SK-N-SH (cell line): ENCODE data around the gene TMEM179. TPM values are rescaled to one million over a fixed set of nuclear protein-coding genes. Genes with fewer than 3 reads are reported as not detected.
A peak's percentile ranks its signal among the peaks of the same experiment; 100 is the strongest.

ENCODE experiments used
- CTCF ChIA-PET: fragments of 300-600, 350-600 bp; formaldehyde crosslinking; extraction: SDS; loops from one replicate; lab custom pipeline; 2021; lab: Yijun Ruan, JAX
- POLR2A ChIA-PET: fragments of 350-600 bp; sonication (Branson Sonifier 250); formaldehyde crosslinking; extraction: SDS; loops from one replicate; lab custom pipeline; 2020; ENCODE audit warnings: antibody characterized with exemption, inconsistent platforms; lab: Yijun Ruan, JAX
- DNase-seq: peaks from one replicate; pipeline ENCODE4 v3.0.0; 2012
- H2AFZ ChIP-seq: fragments of 200-600 bp; sonication (generic); 2 replicates; pipeline ENCODE4 v1.8.1; 2016; ENCODE audit warnings: antibody characterized with exemption, mild to moderate bottlenecking, low read depth
- H3F3A ChIP-seq: fragments of 200-600 bp; sonication (generic); replicated peaks from 2 replicates; pipeline ENCODE3; 2016; ENCODE audit warnings: antibody characterized with exemption, mild to moderate bottlenecking; ENCODE audit not compliant: insufficient read depth
- H3K27ac ChIP-seq, 2 experiments: fragments of 200-500 bp in 1 of 2; fragments of 200-600 bp in 1 of 2; sonication (Bioruptor generic) in 1 of 2; sonication (generic), shearing (Covaris generic) in 1 of 2; 2 replicates each; pipeline versions ENCODE4 v1.5.1 to v1.6.1; 2014 to 2016; ENCODE audit warnings: low read depth in 2 of 2, inconsistent platforms in 1 of 2, low read length in 1 of 2, mild to moderate bottlenecking in 1 of 2, mixed read lengths in 1 of 2
- H3K27me3 ChIP-seq: fragments of 200-600 bp; sonication (generic), shearing (Covaris generic); 2 replicates; pipeline ENCODE4 v1.6.1; 2016; ENCODE audit warnings: mixed run types; ENCODE audit not compliant: insufficient read depth
- H3K36me3 ChIP-seq, 2 experiments: fragments of 200-500 bp in 1 of 2; fragments of 200-600 bp in 1 of 2; sonication (Bioruptor generic) in 1 of 2; sonication (generic) in 1 of 2; replicated peaks in 1 of 2; 2 replicates each; pipeline versions ENCODE3 to v1.5.1; 2014 to 2016; ENCODE audit warnings: low read length in 1 of 2, mild to moderate bottlenecking in 1 of 2; ENCODE audit not compliant: insufficient read depth in 2 of 2, control insufficient read depth in 1 of 2
- H3K4me1 ChIP-seq, 2 experiments: fragments of 200-500 bp in 1 of 2; fragments of 200-600 bp in 1 of 2; sonication (Bioruptor generic) in 1 of 2; sonication (generic), shearing (Covaris generic) in 1 of 2; 2 replicates each; pipeline versions ENCODE4 v1.5.1 to v1.6.1; 2014 to 2016; ENCODE audit warnings: low read depth in 1 of 2, low read length in 1 of 2, mixed run types in 1 of 2; ENCODE audit not compliant: insufficient read depth in 2 of 2, control insufficient read depth in 1 of 2
- H3K4me2 ChIP-seq: fragments of 200-600 bp; sonication (generic), shearing (Covaris generic); 2 replicates; pipeline ENCODE4 v1.6.1; 2017; ENCODE audit warnings: mixed run types
- H3K4me3 ChIP-seq, 2 experiments: fragments of 200-500 bp in 1 of 2; fragments of 200-600 bp in 1 of 2; sonication (Bioruptor generic) in 1 of 2; sonication (generic), shearing (Covaris generic) in 1 of 2; 2 replicates each; pipeline versions ENCODE4 v1.5.1 to v1.8.1; 2014 to 2016; ENCODE audit warnings: low read depth in 2 of 2, inconsistent platforms in 1 of 2, low read length in 1 of 2, mild to moderate bottlenecking in 1 of 2, mixed read lengths in 1 of 2, moderate library complexity in 1 of 2
- H3K79me2 ChIP-seq: fragments of 200-600 bp; sonication (generic); 2 replicates; pipeline ENCODE4 v1.8.1; 2017; ENCODE audit warnings: mild to moderate bottlenecking; ENCODE audit not compliant: insufficient read depth
- H3K9ac ChIP-seq: fragments of 200-600 bp; sonication (generic); 2 replicates; pipeline ENCODE4 v1.6.1; 2017; ENCODE audit warnings: mixed run types
- H3K9me2 ChIP-seq: fragments of 200-600 bp; sonication (generic); 2 replicates; pipeline ENCODE4 v1.6.1; 2017; ENCODE audit warnings: mixed run types
- H3K9me3 ChIP-seq: fragments of 200-600 bp; sonication (generic); 2 replicates; pipeline ENCODE4 v1.6.1; 2017; ENCODE audit warnings: mixed run types, mild to moderate bottlenecking, moderate library complexity
- H4K20me1 ChIP-seq: fragments of 200-600 bp; sonication (generic); 2 replicates; pipeline ENCODE4 v1.6.1; 2017; ENCODE audit warnings: mild to moderate bottlenecking, mixed run types; ENCODE audit not compliant: insufficient read depth
- CTCF ChIP-seq: fragments of 200-600 bp; sonication (generic); IDR thresholded peaks from 2 replicates; pipeline ENCODE4 v1.6.1; 2017; ENCODE audit warnings: antibody characterized with exemption, mild to moderate bottlenecking, moderate library complexity
- FOSL2 ChIP-seq: IDR thresholded peaks from 2 replicates; pipeline ENCODE4 v1.4.0; 2012; ENCODE audit warnings: low read depth, mild to moderate bottlenecking, moderate library complexity, borderline replicate concordance
- FOXJ3 ChIP-seq: sonication (generic); formaldehyde crosslinking; IDR thresholded peaks from 2 replicates; pipeline ENCODE4 v1.5.1; 2020; ENCODE audit warnings: mild to moderate bottlenecking, missing genetic modification reagents
- IRF3 ChIP-seq: fragments of 150-350 bp; IDR thresholded peaks from 2 replicates; pipeline ENCODE4 v1.6.1; 2016; ENCODE audit warnings: mild to moderate bottlenecking, low read depth, low read length
- MXI1 ChIP-seq: IDR thresholded peaks from 2 replicates; pipeline ENCODE4 v1.6.1; 2012; ENCODE audit warnings: mild to moderate bottlenecking, low read depth, low read length, improper control_type of control experiment
- NFIC ChIP-seq: IDR thresholded peaks from 2 replicates; pipeline ENCODE4 v1.4.0; 2012; ENCODE audit warnings: borderline replicate concordance
- RAD21 ChIP-seq: IDR thresholded peaks from 2 replicates; pipeline ENCODE4 v1.6.1; 2012; ENCODE audit warnings: mild to moderate bottlenecking, low read length
- RCOR1 ChIP-seq: fragments of 150-350 bp; IDR thresholded peaks from 2 replicates; pipeline ENCODE4 v1.6.1; 2017; ENCODE audit warnings: antibody characterized with exemption, low read length
- SIN3A ChIP-seq: IDR thresholded peaks from 2 replicates; pipeline ENCODE4 v1.6.1; 2012; ENCODE audit warnings: low read depth, mild to moderate bottlenecking, low read length, moderate library complexity, borderline replicate concordance
- SMC3 ChIP-seq: IDR thresholded peaks from 2 replicates; pipeline ENCODE4 v1.6.1; 2012; ENCODE audit warnings: low read depth, low read length, improper control_type of control experiment
- TCF12 ChIP-seq: IDR thresholded peaks from 2 replicates; pipeline ENCODE4 v1.4.0; 2012
- WGBS: methylation state at CpG from one replicate; pipeline ENCODE4 v1.1.6; 2017; ENCODE audit warnings: low lambda C conversion rate; 5-methylcytosine and 5-hydroxymethylcytosine counted together
- polyA plus RNA-seq, 3 experiments: library from polyadenylated mRNA; depleted of rRNA; stranded (reverse); fragments of >200 nt; gene quantifications; 2 replicates each; pipeline ENCODE4 v1.2.3, GENCODE V29; 2012

Gene TMEM179
- polyA plus RNA-seq, 1 of the 3 experiments (the other 2 are of a cell fraction), result 1.7 TPM

DNA sequence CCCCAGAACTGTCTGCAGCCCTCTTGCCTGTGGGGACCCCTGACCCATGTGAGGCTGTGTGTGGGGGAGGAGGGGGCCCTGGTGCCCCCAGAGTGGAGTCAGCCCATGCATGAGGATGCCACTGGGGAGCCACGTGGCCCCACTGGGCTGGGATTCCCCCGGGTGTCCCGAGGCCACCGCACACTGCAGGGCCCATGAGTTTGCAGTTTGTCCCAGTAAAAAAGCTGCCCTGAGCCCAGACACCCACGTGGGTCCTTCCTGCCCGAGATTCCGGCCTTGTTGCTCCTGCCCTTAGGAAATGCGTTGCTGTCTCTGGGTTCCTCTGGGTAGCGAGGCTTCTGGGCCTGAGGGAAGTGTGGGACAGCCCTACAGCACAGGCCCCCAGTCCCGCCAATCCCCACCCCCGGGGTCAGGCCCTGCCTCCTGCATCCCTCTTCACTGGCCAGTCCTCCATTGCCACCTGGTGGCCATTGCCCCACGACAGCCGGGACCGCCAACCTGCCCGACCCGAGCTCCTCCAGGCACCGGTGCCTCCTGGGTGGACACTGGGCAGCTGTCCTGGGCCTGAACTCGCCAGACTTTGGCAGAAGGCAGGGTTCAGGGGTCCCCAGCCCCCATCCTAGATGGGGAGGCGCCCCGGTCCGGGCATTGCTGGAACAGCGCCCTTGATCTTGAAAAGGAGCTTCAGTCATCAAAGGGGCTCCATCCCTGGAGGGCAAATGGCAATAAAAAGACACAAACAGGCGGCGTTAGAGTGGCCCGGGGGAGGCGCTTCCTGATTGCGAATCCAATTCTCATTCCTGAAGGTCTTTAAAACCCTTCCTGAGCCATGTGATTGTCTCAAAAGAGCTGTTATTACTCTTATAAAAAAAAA lies 40.6 kb downstream of the TMEM179 start:
- ChIA-PET POLR2A (interaction anchor here (0.7 to 1.9 kb wide), 8 partner anchors 29 to 427 kb away, joined by 3 to 4 read pairs (median 3); no protein-coding TSS in a partner anchor), CTCF (interaction anchor here (0.6 to 8.9 kb wide), 99 partner anchors 9 to 528 kb away, joined by 3 to 96 read pairs (median 5); partner anchors contain the start of gene C14orf180)
- H3K79me2 ChIP-seq, result no peaks in the 10 kb centered on the region
- TF ChIP-seq SMC3, result peak; percentile 93
- no peak for TF ChIP-seq RCOR1
- TF ChIP-seq CTCF, result peak; percentile 78
- TF ChIP-seq RAD21, result peak; percentile 94
- TF ChIP-seq FOSL2, result no peak
- 0 out of 2 replicates have a peak, but pooled peaks have one; percentile 44 for TF ChIP-seq FOXJ3 (CRISPR knock-in tag)
- no peaks in the 10 kb centered on the region for H3K9me3 ChIP-seq
- H3K9ac ChIP-seq, result no peak overlapping the region
- H2AFZ ChIP-seq, result no peak overlapping the region
- peaks cover 0 to 65% of the 10 kb centered on the region in 2 experiments; a peak in 1 of 4 replicates for H3K4me1 ChIP-seq
- DNase-seq, result peak; percentile 98
- H3K27me3 ChIP-seq, result no peaks in the 10 kb centered on the region
- H3F3A ChIP-seq, result no peaks in the 10 kb centered on the region
- peak overlapping the region in 1 of 2 experiments; percentile 71; a peak in 2 of 4 replicates for H3K27ac ChIP-seq
- H4K20me1 ChIP-seq, result no peaks in the 10 kb centered on the region
- H3K36me3 ChIP-seq, result no peaks in the 10 kb centered on the region
- H3K9me2 ChIP-seq, result no peaks in the 10 kb centered on the region
- H3K4me3 ChIP-seq, result no peak overlapping the region; a peak in 1 of 4 replicates
- H3K4me2 ChIP-seq, result no peak overlapping the region
- 10% methylated on average over 14 of the region's 27 CpGs for WGBS

- no peak overlapping the region for H3K4me2 ChIP-seq
- H3K9me2 ChIP-seq, result no peaks in the 10 kb centered on the region
- H3K4me3 ChIP-seq, result no peak overlapping the region
- peak; percentile 83 for DNase-seq
- no peak overlapping the region for H3K9ac ChIP-seq
- H3K36me3 ChIP-seq, result no peaks in the 10 kb centered on the region
- H3K27me3 ChIP-seq, result no peaks in the 10 kb centered on the region
- ChIA-PET POLR2A (interaction anchor here (1.3 to 1.9 kb wide), 3 partner anchors 101 to 427 kb away, joined by 3 to 4 read pairs (median 3); no protein-coding TSS in a partner anchor), CTCF (interaction anchor here (0.7 to 8.9 kb wide), 54 partner anchors 10 to 527 kb away, joined by 3 to 96 read pairs (median 7); partner anchors contain the start of gene C14orf180)
- H4K20me1 ChIP-seq, result no peaks in the 10 kb centered on the region
- H3K79me2 ChIP-seq, result no peaks in the 10 kb centered on the region
- 85% methylated on average over 5 of the region's 15 CpGs for WGBS
- no peak overlapping the region for H2AFZ ChIP-seq
- no peaks in the 10 kb centered on the region for H3F3A ChIP-seq
- TF ChIP-seq MXI1 (peak; percentile 24; the same call in 1 of the 2 replicates), SIN3A (no peak), IRF3 (no peak), NFIC (no peak), TCF12 (no peak), RAD21 (no peak; the same call in 1 of the 2 replicates)
- TF ChIP-seq, all 33 proteins: peak for 1
- H3K27ac ChIP-seq, result peak overlapping the region in 1 of 2 experiments; percentile 71; a peak in 2 of 4 replicates
- H3K4me1 ChIP-seq, result peaks cover 0 to 58% of the 10 kb centered on the region in 2 experiments; a peak in 1 of 4 replicates
- H3K9me3 ChIP-seq, result no peaks in the 10 kb centered on the region
Measured at GRCh38 chr14:104563191-104563741, 41.3 kb downstream of the TMEM179 start.
